ENCODE measurements around the gene CNOT4.
"Not testable (repeated sequence)": the region's sequence is repeated elsewhere in the genome, so short reads cannot be mapped to it uniquely, and the experiment has no call there.

The CNOT4 gene

GRCh38 chr7:135512135-135512887 lies 2.4 kb upstream of the CNOT4 start:
- DNase-seq = no peak

DNA sequence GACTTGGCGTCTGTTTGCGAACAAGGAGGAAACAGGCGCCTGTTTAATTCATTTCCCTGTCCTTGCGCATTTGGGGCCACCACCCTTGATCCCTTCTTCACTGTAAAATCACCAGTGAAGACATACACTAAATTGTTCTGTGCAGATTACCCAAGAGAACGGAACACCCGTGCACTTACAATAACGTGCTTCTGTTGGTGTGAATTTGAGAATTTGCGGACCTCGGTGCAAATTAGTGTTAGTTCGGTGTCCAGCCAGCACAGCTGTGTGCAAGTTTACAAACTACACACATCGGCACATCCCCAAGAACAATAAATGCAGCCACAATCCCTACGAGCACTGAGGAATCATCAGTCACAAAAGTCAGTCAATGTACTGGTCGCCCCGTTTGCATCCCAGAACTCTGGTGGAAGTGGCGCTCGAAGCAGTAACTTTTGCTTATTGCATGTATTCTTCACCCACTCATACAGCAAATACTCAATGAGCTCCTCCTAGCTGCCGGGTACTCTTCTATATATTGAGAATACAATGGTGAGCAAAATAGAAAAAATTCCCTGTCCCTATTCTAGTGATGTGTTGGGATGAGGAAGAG lies 786 bp upstream of the CNOT4 start:
- DNase-seq = no peak

- DNase-seq = no peak
Measured at GRCh38 chr7:135509589-135509838, 388 bp downstream of the CNOT4 start.

DNA sequence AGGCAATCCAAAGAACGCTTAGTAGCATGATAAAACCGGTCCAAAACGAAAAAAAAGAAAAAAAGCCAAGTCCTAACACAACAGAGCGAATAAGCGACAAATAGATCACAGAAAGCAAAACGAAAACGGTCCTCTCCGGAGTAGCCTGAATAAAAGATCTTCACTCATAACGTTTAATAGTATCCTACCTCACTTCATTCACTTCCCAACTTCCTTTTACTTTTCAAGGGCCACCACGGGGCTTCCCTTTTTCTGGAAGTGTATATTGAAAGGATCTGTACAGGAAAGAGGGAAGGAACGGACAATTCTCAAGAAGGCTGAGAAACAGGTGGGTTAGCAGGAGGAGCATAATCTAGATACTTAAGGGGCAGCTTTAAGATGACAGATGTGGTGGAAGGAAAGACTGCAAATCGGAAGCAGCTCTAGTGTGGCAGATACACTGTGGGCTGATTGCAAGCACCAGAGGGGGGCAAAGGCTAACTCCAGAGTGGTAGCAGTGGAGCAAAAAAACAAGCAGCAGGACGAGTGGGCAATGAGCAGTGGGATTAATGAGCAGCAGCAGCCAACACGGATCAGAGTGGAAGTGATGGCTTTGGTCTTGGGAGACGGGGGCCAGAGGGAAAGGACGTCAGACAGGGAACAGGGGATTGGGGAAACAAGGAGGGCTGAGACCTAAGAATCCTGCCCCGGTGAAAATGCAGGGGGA lies 866 bp downstream of the CNOT4 start:
- no peak for DNase-seq

DNA sequence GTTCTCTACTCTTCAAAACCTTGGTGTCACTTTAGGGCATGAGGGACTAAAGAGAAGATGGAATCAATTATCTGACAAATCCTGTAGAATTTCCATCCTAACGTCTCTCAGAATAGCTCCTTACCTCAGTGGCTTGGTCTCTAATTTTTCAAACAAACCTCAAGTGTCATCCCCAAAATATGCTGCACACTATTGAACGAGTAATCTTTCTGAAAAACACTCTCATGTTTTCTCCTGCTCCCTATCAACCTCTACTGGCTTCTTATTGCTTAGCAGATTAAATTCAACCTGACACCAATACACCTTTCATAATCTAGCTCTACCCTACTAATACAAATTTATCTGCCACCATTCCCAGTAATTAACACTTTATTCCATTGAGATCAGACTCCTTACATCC lies 8.5 kb downstream of the CNOT4 start:
- no peak for DNase-seq

DNA sequence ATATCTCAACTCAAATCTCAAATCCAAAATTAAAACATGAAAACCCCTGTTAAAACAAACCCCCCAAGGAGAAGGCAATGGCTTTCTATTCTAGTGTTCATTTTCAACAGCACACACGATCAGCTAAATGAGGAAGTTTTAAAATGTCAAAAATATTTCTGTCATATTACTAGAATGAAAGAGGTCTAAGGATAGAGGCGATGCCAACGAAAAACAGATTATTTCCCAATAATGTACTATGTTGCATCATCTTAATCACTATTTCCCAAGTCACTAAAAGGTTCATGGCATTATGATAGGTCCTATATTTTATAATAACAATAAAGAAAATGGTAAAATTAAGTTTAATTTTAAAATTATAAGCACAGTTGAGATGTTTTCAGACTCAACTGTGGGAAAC lies 10.1 kb downstream of the CNOT4 start:
- DNase-seq = no peak

DNA sequence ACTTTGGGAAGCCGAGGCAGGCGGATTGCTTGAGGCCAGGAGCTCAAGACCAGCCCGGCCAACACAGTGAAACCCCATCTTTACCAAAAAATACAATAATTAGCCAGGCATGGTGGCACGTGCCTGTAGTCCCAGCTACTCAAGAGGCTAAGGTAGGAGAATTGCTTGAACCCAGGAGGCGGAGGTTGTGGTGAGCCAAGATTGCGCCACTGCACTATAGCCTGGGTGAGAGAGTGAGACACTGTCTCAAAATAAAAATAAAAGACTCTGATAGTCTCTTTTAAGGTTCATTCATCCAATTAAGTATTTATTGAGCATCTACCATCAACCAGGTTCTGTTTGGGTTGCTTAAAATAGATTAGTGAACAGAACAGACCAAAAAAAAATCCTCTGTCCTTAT lies 12.7 kb downstream of the CNOT4 start:
- not testable (repeated sequence) for DNase-seq

DNA sequence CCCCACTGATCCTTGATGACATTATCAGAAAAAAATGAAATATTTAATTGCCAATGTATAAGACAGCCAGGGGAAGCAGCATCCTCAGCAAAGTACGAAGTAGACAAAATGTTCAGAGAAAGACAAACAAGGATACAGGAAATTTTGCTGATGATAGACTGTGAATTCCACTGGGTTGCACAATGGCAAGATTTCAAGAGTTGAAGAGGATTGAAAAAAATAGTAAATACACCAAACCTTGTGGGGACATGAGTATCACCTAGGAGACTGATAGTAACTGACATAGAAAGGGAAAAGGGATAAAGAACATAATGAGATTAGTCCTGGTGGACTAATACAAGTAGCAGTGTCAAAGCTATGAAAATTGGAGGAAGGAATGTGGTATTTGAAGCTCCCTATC lies 16.5 kb downstream of the CNOT4 start:
- no peak for DNase-seq

DNA sequence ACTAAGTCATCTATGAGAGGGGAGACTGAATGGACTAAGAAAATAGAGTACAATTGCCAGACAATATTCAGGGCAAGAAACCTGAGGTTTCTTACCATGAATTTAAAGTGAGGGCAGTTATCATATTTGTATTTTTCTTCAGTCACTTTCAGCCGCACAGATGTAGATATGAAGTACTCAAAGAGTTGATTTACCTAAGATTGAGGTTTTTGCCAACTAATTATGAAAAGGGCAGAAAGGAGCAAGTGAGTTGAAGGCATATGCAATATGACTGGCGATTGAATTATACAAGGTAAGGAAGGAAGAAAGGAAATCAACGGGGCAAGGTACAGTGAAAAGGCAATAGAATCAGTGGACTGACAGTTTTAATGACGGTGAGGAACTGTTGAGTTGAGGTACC lies 17.8 kb downstream of the CNOT4 start:
- no peak for DNase-seq

DNA sequence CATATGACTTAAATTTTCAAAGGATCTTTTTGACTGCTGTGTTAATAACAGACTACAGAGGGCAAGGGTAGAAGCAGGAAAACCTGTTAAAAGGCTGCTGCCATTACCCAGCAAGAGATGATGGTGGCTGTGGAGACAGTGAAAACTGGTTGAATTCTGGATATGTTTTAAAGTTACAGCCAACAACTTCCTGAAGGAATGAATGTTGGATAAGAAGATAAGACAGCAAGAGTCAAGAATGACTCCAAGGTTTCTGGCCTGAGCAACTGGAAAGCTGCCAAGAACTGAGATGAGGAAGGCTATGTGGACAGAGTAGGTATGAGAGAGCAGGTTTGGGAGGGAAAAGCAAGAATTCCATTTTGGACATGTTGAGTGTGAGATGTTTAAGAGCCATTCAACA lies 19.1 kb downstream of the CNOT4 start:
- DNase-seq = no peak

DNA sequence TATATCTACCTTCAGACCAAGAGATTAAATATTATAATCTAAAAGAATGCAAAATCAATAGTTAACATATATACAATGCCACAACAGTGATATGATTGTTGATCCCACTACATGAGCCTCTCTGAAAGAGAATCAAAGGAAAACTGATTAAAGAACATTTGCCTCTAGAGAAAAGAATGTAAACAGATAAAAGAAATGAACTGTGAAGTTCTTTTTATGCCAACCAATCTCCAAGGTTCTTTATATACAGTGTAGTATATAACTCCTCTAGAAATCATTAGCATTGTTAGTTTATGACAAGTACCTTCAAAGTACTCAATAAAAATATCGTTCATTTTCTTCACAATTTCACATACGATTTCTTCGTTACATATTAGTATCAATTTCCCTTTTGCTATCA lies 20.1 kb downstream of the CNOT4 start:
- no peak for DNase-seq

- no peak for DNase-seq
Measured at GRCh38 chr7:135486261-135486920, 23.5 kb downstream of the CNOT4 start.

- no peak for DNase-seq
Measured at GRCh38 chr7:135481598-135481979, 28.3 kb downstream of the CNOT4 start.

- no peak for DNase-seq
Measured at GRCh38 chr7:135480966-135481597, 28.8 kb downstream of the CNOT4 start.

DNA sequence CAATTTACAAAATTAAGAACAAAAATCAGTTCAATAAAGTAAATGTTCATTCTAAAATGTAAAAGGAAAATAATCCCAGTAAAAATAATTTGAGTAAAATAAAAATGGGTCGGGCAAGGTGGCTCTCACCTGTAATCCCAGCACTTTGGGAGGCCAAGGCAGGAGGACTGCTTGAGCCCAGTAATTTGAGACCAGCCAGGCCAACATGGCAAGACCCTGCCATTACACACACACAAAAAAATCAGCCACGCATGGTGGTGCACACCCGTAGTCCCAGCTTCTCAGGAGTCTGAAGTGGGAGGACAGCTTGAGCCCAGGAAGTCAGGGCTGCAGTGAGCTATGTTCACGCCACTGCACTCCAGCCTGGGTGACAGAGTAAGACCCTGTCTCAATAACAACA lies 34.4 kb downstream of the CNOT4 start:
- DNase-seq = no peak

DNA sequence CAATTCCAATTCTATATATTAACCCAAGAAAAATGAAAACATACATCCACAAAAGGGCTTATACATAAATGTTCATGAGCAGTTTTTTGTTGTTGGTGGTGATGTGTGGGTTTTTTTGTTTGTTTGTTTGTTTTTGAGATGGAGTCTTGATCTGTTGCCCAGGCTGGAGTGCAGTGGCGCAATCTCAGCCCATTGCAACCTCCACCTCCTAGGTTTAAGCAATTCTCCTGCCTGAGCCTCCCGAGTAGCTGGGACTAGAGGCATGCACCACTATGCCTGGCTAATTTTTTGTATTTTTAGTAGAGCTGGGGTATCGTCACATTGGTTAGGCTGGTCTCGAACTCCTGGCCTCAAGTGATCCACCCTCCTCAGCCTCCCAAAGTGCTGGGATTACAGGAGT lies 40.2 kb downstream of the CNOT4 start:
- not testable (repeated sequence) for DNase-seq

GRCh38 chr7:135467207-135467711 lies 42.6 kb downstream of the CNOT4 start:
- no peak for DNase-seq

- no peak for DNase-seq
Measured at GRCh38 chr7:135466442-135467206, 43.3 kb downstream of the CNOT4 start.

DNA sequence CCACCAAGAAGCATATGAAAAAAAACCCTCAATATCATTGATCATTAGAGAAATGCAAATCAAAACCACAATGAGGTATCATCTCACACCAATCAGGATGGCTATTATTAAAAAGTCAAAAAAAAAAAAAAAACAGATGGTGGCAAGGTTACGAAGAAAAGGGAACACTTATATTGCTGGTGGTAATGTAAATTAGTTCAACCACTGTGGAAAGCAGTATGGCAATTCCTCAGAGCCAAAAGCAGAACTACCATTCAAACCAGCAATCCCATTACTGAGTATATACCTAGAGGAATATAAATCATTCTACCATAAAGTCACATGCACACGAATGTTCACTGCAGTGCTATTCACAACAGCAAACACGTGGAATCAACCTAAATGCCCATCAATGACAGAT lies 46.0 kb downstream of the CNOT4 start:
- DNase-seq = no peak

GRCh38 chr7:135459951-135460567 lies 49.8 kb downstream of the CNOT4 start:
- no peak for DNase-seq

DNA sequence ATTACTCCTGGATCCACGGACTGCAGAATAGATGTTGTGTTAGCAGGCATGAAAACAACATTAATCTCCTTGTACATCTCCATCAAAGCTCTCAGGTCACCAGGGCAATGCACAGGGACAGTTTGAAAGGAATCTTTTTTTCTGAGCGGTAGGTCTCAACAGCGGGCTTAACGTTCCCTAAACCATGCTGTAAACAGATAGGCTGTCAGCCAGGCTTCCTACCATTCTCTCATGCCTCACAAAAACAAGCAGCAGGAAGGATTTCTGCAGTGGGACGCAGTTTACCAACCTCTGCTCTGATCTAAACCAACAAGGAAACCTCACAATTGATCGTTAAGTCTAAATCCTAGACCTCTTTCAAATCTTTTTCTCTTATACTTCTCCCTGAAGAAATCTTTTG lies 50.8 kb downstream of the CNOT4 start:
- no peak for DNase-seq

GRCh38 chr7:135454060-135454459 lies 55.8 kb downstream of the CNOT4 start:
- no peak for DNase-seq

Measured in NCI-H510A (cell line).